Measurements from ENCODE around the gene PACS1. TPM values are rescaled to one million over a fixed set of nuclear protein-coding genes. Genes with fewer than 3 reads are reported as not detected.
A peak's percentile ranks its signal among the peaks of the same experiment; 100 is the strongest.

Gene PACS1
- total RNA-seq, 2 donors from 2014 or later, result 124 TPM

- ATAC-seq, result no peak
- no peak overlapping the region for H3K27ac Mint-ChIP-seq
Measured at GRCh38 chr11:66139817-66140404, 69.8 kb downstream of the PACS1 start.

GRCh38 chr11:66142370-66143263, 72.5 kb downstream of the PACS1 start:
- Mint-ChIP-seq H3K9me3 (peaks cover 0 to 4% of the 10 kb centered on the region in 2 donors), H3K36me3 (peaks cover 6 to 26% of the 10 kb centered on the region in 2 donors), H3K27ac (no peak overlapping the region)
- DNase-seq (ENCODE audit: low spot score in 2 of 2), result no peak
- peak in 1 of 2 donors; percentile 20 for ATAC-seq

More at GRCh38 chr11:66139817-66140404, 69.8 kb downstream of the PACS1 start:
- no peak for DNase-seq (ENCODE audit: low spot score in 2 of 2)
- peaks cover 0 to 3% of the 10 kb centered on the region in 2 donors for H3K36me3 Mint-ChIP-seq
- no peaks in the 10 kb centered on the region for H3K9me3 Mint-ChIP-seq

- Mint-ChIP-seq H3K27ac (no peak overlapping the region), H3K36me3 (peaks cover 6 to 26% of the 10 kb centered on the region in 2 donors), H3K9me3 (peaks cover 0 to 4% of the 10 kb centered on the region in 2 donors)
- ATAC-seq (no peak), DNase-seq (ENCODE audit: low spot score in 2 of 2) (no peak)
Measured at GRCh38 chr11:66143264-66143566, 73.1 kb downstream of the PACS1 start.

GRCh38 chr11:66143996-66144678, 74.1 kb downstream of the PACS1 start:
- no peak for ATAC-seq
- Mint-ChIP-seq H3K9me3 (peaks cover 0 to 4% of the 10 kb centered on the region in 2 donors), H3K36me3 (peaks cover 6 to 26% of the 10 kb centered on the region in 2 donors), H3K27ac (no peak overlapping the region)
- no peak for DNase-seq (ENCODE audit: low spot score in 2 of 2)

- Mint-ChIP-seq H3K27ac (no peak overlapping the region), H3K36me3 (peaks cover 6 to 26% of the 10 kb centered on the region in 2 donors), H3K9me3 (peaks cover 0 to 4% of the 10 kb centered on the region in 2 donors)
- DNase-seq (ENCODE audit: low spot score in 2 of 2), result no peak
- ATAC-seq, result no peak
Measured at GRCh38 chr11:66146074-66146473, 76.0 kb downstream of the PACS1 start.

GRCh38 chr11:66146940-66147339, 76.9 kb downstream of the PACS1 start:
- ATAC-seq (no peak), DNase-seq (ENCODE audit: low spot score in 2 of 2) (no peak)
- Mint-ChIP-seq H3K9me3 (peaks cover 0 to 4% of the 10 kb centered on the region in 2 donors), H3K27ac (no peak overlapping the region), H3K36me3 (peaks cover 6 to 32% of the 10 kb centered on the region in 2 donors)

- no peak for ATAC-seq
- Mint-ChIP-seq H3K9me3 (peaks cover 0 to 4% of the 10 kb centered on the region in 2 donors), H3K36me3 (peaks cover 6 to 35% of the 10 kb centered on the region in 2 donors), H3K27ac (no peak overlapping the region)
- no peak for DNase-seq (ENCODE audit: low spot score in 2 of 2)
Measured at GRCh38 chr11:66150140-66150539, 80.1 kb downstream of the PACS1 start.

GRCh38 chr11:66150725-66151124, 80.7 kb downstream of the PACS1 start:
- Mint-ChIP-seq H3K36me3 (peaks cover 6 to 29% of the 10 kb centered on the region in 2 donors), H3K9me3 (peaks cover 0 to 4% of the 10 kb centered on the region in 2 donors), H3K27ac (no peak overlapping the region)
- DNase-seq (ENCODE audit: low spot score in 2 of 2) (no peak), ATAC-seq (no peak)

- Mint-ChIP-seq H3K9me3 (peaks cover 0 to 3% of the 10 kb centered on the region in 2 donors), H3K36me3 (peaks cover 4 to 26% of the 10 kb centered on the region in 2 donors), H3K27ac (peak overlapping the region in 1 of 2 donors; percentile 4)
- ATAC-seq (no peak), DNase-seq (ENCODE audit: low spot score in 2 of 2) (no peak)
Measured at GRCh38 chr11:66151273-66151672, 81.2 kb downstream of the PACS1 start.

GRCh38 chr11:66154109-66154508, 84.0 kb downstream of the PACS1 start:
- Mint-ChIP-seq H3K36me3 (peaks cover 0 to 19% of the 10 kb centered on the region in 2 donors), H3K27ac (no peak overlapping the region), H3K9me3 (no peaks in the 10 kb centered on the region)
- ATAC-seq (no peak), DNase-seq (ENCODE audit: low spot score in 2 of 2) (no peak)

- Mint-ChIP-seq H3K36me3 (peaks cover 0 to 19% of the 10 kb centered on the region in 2 donors), H3K9me3 (no peaks in the 10 kb centered on the region), H3K27ac (no peak overlapping the region)
- no peak for ATAC-seq
- no peak for DNase-seq (ENCODE audit: low spot score in 2 of 2)
Measured at GRCh38 chr11:66155387-66156073, 85.5 kb downstream of the PACS1 start.

GRCh38 chr11:66157182-66157864, 87.3 kb downstream of the PACS1 start:
- H3K36me3 Mint-ChIP-seq, result peaks cover 0 to 9% of the 10 kb centered on the region in 2 donors
- ATAC-seq, result peak; percentile 75 to 81
- DNase-seq (ENCODE audit: low spot score in 2 of 2), result no peak
- peak overlapping the region; percentile 13 to 65 for H3K27ac Mint-ChIP-seq
- no peaks in the 10 kb centered on the region for H3K9me3 Mint-ChIP-seq

GRCh38 chr11:66158156-66158555, 88.1 kb downstream of the PACS1 start:
- H3K9me3 Mint-ChIP-seq, result no peaks in the 10 kb centered on the region
- H3K27ac Mint-ChIP-seq, result peak overlapping the region; percentile 65 to 86
- no peak for ATAC-seq
- no peak for DNase-seq (ENCODE audit: low spot score in 2 of 2)
- peaks cover 0 to 4% of the 10 kb centered on the region in 2 donors for H3K36me3 Mint-ChIP-seq

- DNase-seq (ENCODE audit: low spot score in 2 of 2), result no peak
- Mint-ChIP-seq H3K9me3 (no peaks in the 10 kb centered on the region), H3K36me3 (peaks cover 0 to 4% of the 10 kb centered on the region in 2 donors), H3K27ac (no peak overlapping the region)
- ATAC-seq, result no peak
Measured at GRCh38 chr11:66159324-66159984, 89.4 kb downstream of the PACS1 start.

GRCh38 chr11:66160709-66161108, 90.6 kb downstream of the PACS1 start:
- Mint-ChIP-seq H3K36me3 (peaks cover 0 to 4% of the 10 kb centered on the region in 2 donors), H3K9me3 (no peaks in the 10 kb centered on the region), H3K27ac (no peak overlapping the region)
- ATAC-seq, result no peak
- no peak for DNase-seq (ENCODE audit: low spot score in 2 of 2)

GRCh38 chr11:66168289-66168688, 98.2 kb downstream of the PACS1 start:
- H3K36me3 Mint-ChIP-seq, result peaks cover 0 to 7% of the 10 kb centered on the region in 2 donors
- ATAC-seq, result peak; percentile 16 to 41

More at GRCh38 chr11:66168289-66168688, 98.2 kb downstream of the PACS1 start:
- no peak overlapping the region for H3K27ac Mint-ChIP-seq
- no peak for DNase-seq (ENCODE audit: low spot score in 2 of 2)
- H3K9me3 Mint-ChIP-seq, result no peaks in the 10 kb centered on the region

All from activated naive CD4-positive, alpha-beta T cell treated with anti-CD3 and anti-CD28 coated beads, Interleukin-2, amount 50 U/mL, for 72 hours (primary cell).